Endothelial cell (in vitro differentiated cells): ENCODE data around the gene ASB14. TPM values are rescaled to one million over a fixed set of nuclear protein-coding genes. Genes with fewer than 3 reads are reported as not detected.
"Not testable (repeated sequence)": the region's sequence is repeated elsewhere in the genome, so short reads cannot be mapped to it uniquely, and the experiment has no call there.

ENCODE experiments used
- DNase-seq: peaks from one replicate; pipeline ENCODE4 v3.0.0; 2021; ENCODE audit warnings: low spot score
- H3K27ac Mint-ChIP-seq: one replicate; pipeline ENCODE4 v1.8.0; 2021; ENCODE audit warnings: mixed read lengths, inconsistent platforms; ENCODE audit not compliant: unreplicated experiment
- H3K27me3 Mint-ChIP-seq: one replicate; pipeline ENCODE4 v1.8.0; 2021; ENCODE audit warnings: mild to moderate bottlenecking, moderate library complexity, mixed read lengths, inconsistent platforms; ENCODE audit not compliant: unreplicated experiment
- H3K36me3 Mint-ChIP-seq: one replicate; pipeline ENCODE4 v1.8.0; 2021; ENCODE audit warnings: mild to moderate bottlenecking, low read depth, mixed read lengths, inconsistent platforms; ENCODE audit not compliant: unreplicated experiment
- H3K4me1 Mint-ChIP-seq: one replicate; pipeline ENCODE4 v1.8.0; 2021; ENCODE audit warnings: mild to moderate bottlenecking, mixed read lengths, inconsistent platforms; ENCODE audit not compliant: unreplicated experiment
- H3K4me3 Mint-ChIP-seq: one replicate; pipeline ENCODE4 v1.8.0; 2021; ENCODE audit warnings: mild to moderate bottlenecking, mixed read lengths, inconsistent platforms; ENCODE audit not compliant: unreplicated experiment
- H3K9me3 Mint-ChIP-seq: one replicate; pipeline ENCODE4 v1.8.0; 2021; ENCODE audit warnings: mixed read lengths, inconsistent platforms; ENCODE audit not compliant: unreplicated experiment
- total RNA-seq: library from RNA; stranded (reverse); fragmentation: NEBNext Ultra II Directional; extraction: Animal tissue kit (Norgen Biotek cat#: 25700); gene quantifications from one replicate; pipeline ENCODE4 v1.2.1, GENCODE V29; 2021; ENCODE audit not compliant: unreplicated experiment
- TF ChIP-seq, protein P1 (sequence below): fragments of 200-600 bp; sonication (generic); IDR thresholded peaks from one replicate; pipeline ENCODE4 v1.5.0; 2021; ENCODE audit warnings: antibody characterized with exemption; ENCODE audit not compliant: unreplicated experiment

ASB14 gene
- total RNA-seq, 1 donor from 2014 or later = not detected

DNA sequence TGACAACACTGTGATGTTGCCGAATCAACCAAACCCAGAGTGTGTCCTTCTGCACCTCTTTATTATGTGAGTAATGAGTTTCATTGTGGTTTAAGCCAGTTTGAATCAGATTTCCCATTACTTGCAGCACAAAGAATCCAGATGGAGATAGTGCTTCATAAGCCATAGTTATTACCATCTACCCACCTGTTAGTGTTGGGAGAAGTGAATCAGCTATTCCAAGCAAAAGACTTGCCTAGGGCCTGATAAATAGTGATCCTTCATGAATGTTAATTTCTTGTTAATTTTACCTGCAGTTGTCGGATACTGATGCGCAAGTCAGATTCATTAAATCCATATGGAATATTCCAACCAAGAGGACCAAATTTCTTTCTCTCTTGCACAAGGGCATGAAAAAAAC is 21.7 kb upstream of the ASB14 start:
- H3K4me1 Mint-ChIP-seq = peaks cover 9% of the 10 kb centered on the region

DNA sequence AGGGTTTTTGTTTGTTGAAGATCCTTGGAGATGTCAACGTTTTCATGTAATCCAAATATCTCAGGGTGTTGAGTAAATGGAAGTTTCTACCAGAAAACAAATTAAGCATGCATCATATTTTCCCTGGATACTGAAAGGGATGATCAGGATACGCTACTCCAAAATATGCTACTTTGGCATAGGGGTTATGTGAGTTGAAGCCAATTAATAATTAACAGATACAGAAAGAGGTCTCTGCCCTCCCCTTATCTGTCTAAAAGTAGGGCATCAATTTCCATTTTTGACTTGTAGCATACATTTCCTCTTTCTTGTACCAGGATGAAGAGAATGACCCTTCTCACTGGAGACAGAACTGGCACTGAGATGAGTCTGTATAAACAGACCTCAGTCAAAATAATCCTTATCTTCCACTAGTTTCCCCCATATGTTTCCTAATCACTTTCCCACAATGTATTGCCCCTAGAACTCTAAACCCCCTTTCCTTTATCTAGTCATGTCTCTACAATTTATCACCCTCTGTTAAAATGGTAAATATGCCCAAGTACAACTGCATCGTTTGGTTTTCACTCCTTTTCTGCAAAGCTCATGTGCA is 17.4 kb upstream of the ASB14 start:
- H3K27ac Mint-ChIP-seq = no peak overlapping the region
- TF ChIP-seq, protein P1, sequence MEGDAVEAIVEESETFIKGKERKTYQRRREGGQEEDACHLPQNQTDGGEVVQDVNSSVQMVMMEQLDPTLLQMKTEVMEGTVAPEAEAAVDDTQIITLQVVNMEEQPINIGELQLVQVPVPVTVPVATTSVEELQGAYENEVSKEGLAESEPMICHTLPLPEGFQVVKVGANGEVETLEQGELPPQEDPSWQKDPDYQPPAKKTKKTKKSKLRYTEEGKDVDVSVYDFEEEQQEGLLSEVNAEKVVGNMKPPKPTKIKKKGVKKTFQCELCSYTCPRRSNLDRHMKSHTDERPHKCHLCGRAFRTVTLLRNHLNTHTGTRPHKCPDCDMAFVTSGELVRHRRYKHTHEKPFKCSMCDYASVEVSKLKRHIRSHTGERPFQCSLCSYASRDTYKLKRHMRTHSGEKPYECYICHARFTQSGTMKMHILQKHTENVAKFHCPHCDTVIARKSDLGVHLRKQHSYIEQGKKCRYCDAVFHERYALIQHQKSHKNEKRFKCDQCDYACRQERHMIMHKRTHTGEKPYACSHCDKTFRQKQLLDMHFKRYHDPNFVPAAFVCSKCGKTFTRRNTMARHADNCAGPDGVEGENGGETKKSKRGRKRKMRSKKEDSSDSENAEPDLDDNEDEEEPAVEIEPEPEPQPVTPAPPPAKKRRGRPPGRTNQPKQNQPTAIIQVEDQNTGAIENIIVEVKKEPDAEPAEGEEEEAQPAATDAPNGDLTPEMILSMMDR = no peak
- no peak for DNase-seq
- H3K36me3 Mint-ChIP-seq = no peaks in the 10 kb centered on the region
- peaks cover 5% of the 10 kb centered on the region for H3K4me1 Mint-ChIP-seq
- H3K9me3 Mint-ChIP-seq = no peaks in the 10 kb centered on the region
- H3K27me3 Mint-ChIP-seq = no peaks in the 10 kb centered on the region
- H3K4me3 Mint-ChIP-seq = no peak overlapping the region

More for the DNA sequence above, 21.7 kb upstream of the ASB14 start:
- TF ChIP-seq, protein P1 = no peak
- DNase-seq = no peak
- H3K27me3 Mint-ChIP-seq = no peaks in the 10 kb centered on the region
- no peaks in the 10 kb centered on the region for H3K9me3 Mint-ChIP-seq
- H3K4me3 Mint-ChIP-seq = no peak overlapping the region
- H3K36me3 Mint-ChIP-seq = no peaks in the 10 kb centered on the region
- no peak overlapping the region for H3K27ac Mint-ChIP-seq

DNA sequence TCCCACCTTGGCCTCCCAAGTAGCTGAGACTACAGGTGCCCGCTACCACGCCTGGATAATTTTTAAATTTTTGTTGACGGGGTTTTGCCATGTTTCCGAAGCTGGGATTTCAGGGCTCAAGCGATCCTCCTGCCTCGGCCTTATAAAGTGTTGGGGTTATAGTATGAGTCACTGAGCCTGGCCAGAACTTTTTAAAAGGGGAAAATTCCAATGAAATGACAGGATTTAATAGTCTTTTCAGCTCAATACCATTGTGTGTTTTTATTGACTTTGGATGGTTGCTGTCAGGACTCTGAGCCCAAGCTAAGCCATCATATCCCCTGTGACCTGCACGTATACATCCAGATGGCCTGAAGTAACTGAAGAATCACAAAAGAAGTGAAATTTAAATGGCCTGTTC is 11.0 kb upstream of the ASB14 start:
- H3K9me3 Mint-ChIP-seq, H3K36me3 Mint-ChIP-seq, H3K4me3 Mint-ChIP-seq, H3K4me1 Mint-ChIP-seq, DNase-seq, H3K27me3 Mint-ChIP-seq, H3K27ac Mint-ChIP-seq: not testable (repeated sequence)

DNA sequence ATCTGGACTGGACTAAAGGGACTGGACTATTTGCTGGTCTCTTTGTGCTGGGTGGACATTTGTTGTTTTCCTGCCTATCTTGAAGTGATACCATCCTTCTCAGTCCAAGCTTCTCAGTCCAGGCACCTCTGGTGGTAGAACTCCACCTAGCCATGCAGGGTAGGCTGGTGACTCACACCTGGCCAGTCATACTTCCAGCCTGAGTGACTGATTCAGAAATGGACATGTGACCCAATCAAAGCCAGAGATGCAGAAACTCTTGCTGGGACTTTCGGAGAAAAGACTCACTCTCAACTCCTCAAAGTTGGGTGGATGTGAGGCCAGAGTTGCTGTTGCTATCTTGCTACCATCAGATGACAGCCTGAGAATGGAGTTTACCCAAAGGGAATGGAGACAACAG is 5.6 kb upstream of the ASB14 start:
- TF ChIP-seq, protein P1 = no peak
- DNase-seq = no peak
- no peaks in the 10 kb centered on the region for H3K36me3 Mint-ChIP-seq
- no peak overlapping the region for H3K27ac Mint-ChIP-seq
- H3K27me3 Mint-ChIP-seq = no peaks in the 10 kb centered on the region
- peaks cover 7% of the 10 kb centered on the region for H3K4me1 Mint-ChIP-seq
- H3K4me3 Mint-ChIP-seq = no peak overlapping the region
- H3K9me3 Mint-ChIP-seq = no peaks in the 10 kb centered on the region

- Mint-ChIP-seq H3K4me1 (no peaks in the 10 kb centered on the region), H3K27ac (no peak overlapping the region), H3K36me3 (no peaks in the 10 kb centered on the region), H3K9me3 (no peaks in the 10 kb centered on the region), H3K4me3 (no peak overlapping the region), H3K27me3 (no peaks in the 10 kb centered on the region)
- no peak for DNase-seq
- TF ChIP-seq, protein P1 = no peak
Observed at GRCh38 chr3:57292897-57293526, 527 bp upstream of the ASB14 start.
